ENCODE results near the gene NDUFA5. TPM values are rescaled to one million over a fixed set of nuclear protein-coding genes. Genes with fewer than 3 reads are reported as not detected.
"Not testable (repeated sequence)": the region's sequence is repeated elsewhere in the genome, so short reads cannot be mapped to it uniquely, and the experiment has no call there.

The NDUFA5 gene
- total RNA-seq, 1 donor from 2014 or later, result 87.0 TPM

- no peak for DNase-seq (ENCODE audit: low spot score, unreplicated experiment)
- no peaks in the 10 kb centered on the region for H3K36me3 Mint-ChIP-seq (ENCODE audit: insufficient read depth)
- H3K4me3 Mint-ChIP-seq (ENCODE audit: low read depth), result no peak overlapping the region
- TF ChIP-seq, protein P1, sequence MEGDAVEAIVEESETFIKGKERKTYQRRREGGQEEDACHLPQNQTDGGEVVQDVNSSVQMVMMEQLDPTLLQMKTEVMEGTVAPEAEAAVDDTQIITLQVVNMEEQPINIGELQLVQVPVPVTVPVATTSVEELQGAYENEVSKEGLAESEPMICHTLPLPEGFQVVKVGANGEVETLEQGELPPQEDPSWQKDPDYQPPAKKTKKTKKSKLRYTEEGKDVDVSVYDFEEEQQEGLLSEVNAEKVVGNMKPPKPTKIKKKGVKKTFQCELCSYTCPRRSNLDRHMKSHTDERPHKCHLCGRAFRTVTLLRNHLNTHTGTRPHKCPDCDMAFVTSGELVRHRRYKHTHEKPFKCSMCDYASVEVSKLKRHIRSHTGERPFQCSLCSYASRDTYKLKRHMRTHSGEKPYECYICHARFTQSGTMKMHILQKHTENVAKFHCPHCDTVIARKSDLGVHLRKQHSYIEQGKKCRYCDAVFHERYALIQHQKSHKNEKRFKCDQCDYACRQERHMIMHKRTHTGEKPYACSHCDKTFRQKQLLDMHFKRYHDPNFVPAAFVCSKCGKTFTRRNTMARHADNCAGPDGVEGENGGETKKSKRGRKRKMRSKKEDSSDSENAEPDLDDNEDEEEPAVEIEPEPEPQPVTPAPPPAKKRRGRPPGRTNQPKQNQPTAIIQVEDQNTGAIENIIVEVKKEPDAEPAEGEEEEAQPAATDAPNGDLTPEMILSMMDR (IDR thresholded peaks at IDR 0.05; ENCODE audit: unreplicated experiment), result no peak
- no peaks in the 10 kb centered on the region for H3K27me3 Mint-ChIP-seq
- no peak overlapping the region for H3K27ac Mint-ChIP-seq
- no peaks in the 10 kb centered on the region for H3K9me3 Mint-ChIP-seq (ENCODE audit: low read depth)
- H3K4me1 Mint-ChIP-seq (ENCODE audit: low read depth), result peaks cover 4% of the 10 kb centered on the region
These were observed 764 bp upstream of the NDUFA5 start for GRCh38 chr7:123558289-123558874.

GRCh38 chr7:123557016-123557397 lies 611 bp downstream of the NDUFA5 start:
- TF ChIP-seq, protein P1 (IDR thresholded peaks at IDR 0.05; ENCODE audit: unreplicated experiment), result no peak
- H3K27ac Mint-ChIP-seq, result no peak overlapping the region

DNA sequence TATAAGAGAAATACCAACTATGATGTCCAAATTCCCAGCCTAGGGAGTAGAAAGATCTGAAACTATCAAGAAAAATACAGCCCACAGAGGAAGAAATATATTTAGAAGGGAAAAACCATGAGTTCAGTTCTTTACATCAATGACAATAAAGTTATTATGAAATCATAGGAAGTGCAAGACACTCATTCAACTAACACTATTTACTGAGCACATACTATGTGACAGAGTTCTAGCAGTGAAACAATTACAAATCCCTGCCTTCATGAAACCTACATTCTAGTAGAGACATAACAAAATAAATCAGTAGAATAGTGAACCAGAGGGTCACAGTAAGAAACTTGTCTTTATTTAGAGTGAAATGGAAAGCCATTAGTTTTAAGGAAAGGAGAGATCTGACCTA lies 2.1 kb downstream of the NDUFA5 start:
- no peaks in the 10 kb centered on the region for H3K9me3 Mint-ChIP-seq (ENCODE audit: low read depth)
- peaks cover 9% of the 10 kb centered on the region for H3K36me3 Mint-ChIP-seq (ENCODE audit: insufficient read depth)
- TF ChIP-seq, protein P1 (IDR thresholded peaks at IDR 0.05; ENCODE audit: unreplicated experiment), result no peak
- DNase-seq (ENCODE audit: low spot score, unreplicated experiment), result no peak
- peaks cover 5% of the 10 kb centered on the region for H3K4me1 Mint-ChIP-seq (ENCODE audit: low read depth)
- no peak overlapping the region for H3K27ac Mint-ChIP-seq
- H3K4me3 Mint-ChIP-seq (ENCODE audit: low read depth), result no peak overlapping the region
- H3K27me3 Mint-ChIP-seq, result no peaks in the 10 kb centered on the region

More at GRCh38 chr7:123557016-123557397, 611 bp downstream of the NDUFA5 start:
- Mint-ChIP-seq H3K36me3 (ENCODE audit: insufficient read depth) (peaks cover 9% of the 10 kb centered on the region), H3K4me1 (ENCODE audit: low read depth) (peaks cover 4% of the 10 kb centered on the region), H3K27me3 (no peaks in the 10 kb centered on the region), H3K9me3 (ENCODE audit: low read depth) (no peaks in the 10 kb centered on the region), H3K4me3 (ENCODE audit: low read depth) (no peak overlapping the region)
- DNase-seq (ENCODE audit: low spot score, unreplicated experiment), result no peak

- TF ChIP-seq, protein P1 (IDR thresholded peaks at IDR 0.05; ENCODE audit: unreplicated experiment), result no peak
- no peak for DNase-seq (ENCODE audit: low spot score, unreplicated experiment)
- Mint-ChIP-seq H3K36me3 (ENCODE audit: insufficient read depth) (peaks cover 18% of the 10 kb centered on the region), H3K4me3 (ENCODE audit: low read depth) (no peak overlapping the region), H3K27me3 (no peaks in the 10 kb centered on the region), H3K9me3 (ENCODE audit: low read depth) (no peaks in the 10 kb centered on the region), H3K4me1 (ENCODE audit: low read depth) (peaks cover 4% of the 10 kb centered on the region), H3K27ac (no peak overlapping the region)
These were observed 4.5 kb downstream of the NDUFA5 start for GRCh38 chr7:123553159-123553558.

- no peak overlapping the region for H3K27ac Mint-ChIP-seq
- no peaks in the 10 kb centered on the region for H3K27me3 Mint-ChIP-seq
- H3K4me3 Mint-ChIP-seq (ENCODE audit: low read depth), result no peak overlapping the region
- peaks cover 4% of the 10 kb centered on the region for H3K4me1 Mint-ChIP-seq (ENCODE audit: low read depth)
- TF ChIP-seq, protein P1 (IDR thresholded peaks at IDR 0.05; ENCODE audit: unreplicated experiment), result no peak
- DNase-seq (ENCODE audit: low spot score, unreplicated experiment), result no peak
- H3K9me3 Mint-ChIP-seq (ENCODE audit: low read depth), result no peaks in the 10 kb centered on the region
- H3K36me3 Mint-ChIP-seq (ENCODE audit: insufficient read depth), result peaks cover 18% of the 10 kb centered on the region
These were observed 5.0 kb downstream of the NDUFA5 start for GRCh38 chr7:123552641-123553040.

DNA sequence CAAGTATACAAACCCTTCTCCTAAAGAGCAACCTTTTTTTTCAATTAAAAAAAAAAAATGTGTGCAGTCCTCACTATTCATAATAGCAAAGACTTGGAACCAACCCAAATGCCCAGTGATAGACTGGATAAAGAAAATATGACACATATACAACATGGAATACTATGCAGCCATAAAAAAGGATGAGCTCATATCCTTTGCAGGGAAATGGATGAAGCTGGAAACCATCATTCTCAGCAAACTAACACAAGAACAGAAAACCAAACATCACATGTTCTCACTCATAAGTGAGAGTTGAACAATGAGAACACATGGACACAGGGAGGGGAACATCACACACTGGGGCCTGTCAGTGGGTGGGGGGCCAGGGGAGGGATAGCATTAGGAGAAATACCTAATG lies 5.5 kb downstream of the NDUFA5 start:
- not testable (repeated sequence) for H3K4me3 Mint-ChIP-seq (ENCODE audit: low read depth)

More for the DNA sequence above, 5.5 kb downstream of the NDUFA5 start:
- H3K27me3 Mint-ChIP-seq; DNase-seq (ENCODE audit: low spot score, unreplicated experiment); H3K27ac Mint-ChIP-seq; H3K4me1 Mint-ChIP-seq (ENCODE audit: low read depth); H3K9me3 Mint-ChIP-seq (ENCODE audit: low read depth): not testable (repeated sequence)
- peaks cover 18% of the 10 kb centered on the region for H3K36me3 Mint-ChIP-seq (ENCODE audit: insufficient read depth)

Measured in progenitor cell of endocrine pancreas (in vitro differentiated cells).